ENCODE measurements around the gene ALMS1.
"Not testable (repeated sequence)": the region's sequence is repeated elsewhere in the genome, so short reads cannot be mapped to it uniquely, and the experiment has no call there.

ALMS1 gene

DNA sequence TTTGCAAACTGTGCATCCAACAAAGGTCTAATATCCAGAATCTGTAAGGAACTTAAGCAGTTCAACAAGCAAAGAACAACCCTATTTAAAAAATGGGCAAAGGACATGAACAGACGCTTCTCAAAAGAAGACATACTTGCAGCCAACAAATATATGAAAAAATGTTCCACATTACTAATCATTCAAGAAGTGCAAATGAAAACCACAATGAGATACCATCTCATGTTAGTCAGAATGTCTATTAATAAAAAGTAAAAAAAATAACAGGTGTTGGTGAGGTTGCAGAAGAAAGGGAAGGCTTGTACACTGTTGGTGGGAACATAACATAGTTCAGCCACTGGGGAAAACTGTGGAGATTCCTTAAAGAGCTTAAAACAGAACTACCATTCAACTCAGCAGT is 130.4 kb downstream of the ALMS1 start:
- no peak for DNase-seq (ENCODE audit: low read depth)

DNA sequence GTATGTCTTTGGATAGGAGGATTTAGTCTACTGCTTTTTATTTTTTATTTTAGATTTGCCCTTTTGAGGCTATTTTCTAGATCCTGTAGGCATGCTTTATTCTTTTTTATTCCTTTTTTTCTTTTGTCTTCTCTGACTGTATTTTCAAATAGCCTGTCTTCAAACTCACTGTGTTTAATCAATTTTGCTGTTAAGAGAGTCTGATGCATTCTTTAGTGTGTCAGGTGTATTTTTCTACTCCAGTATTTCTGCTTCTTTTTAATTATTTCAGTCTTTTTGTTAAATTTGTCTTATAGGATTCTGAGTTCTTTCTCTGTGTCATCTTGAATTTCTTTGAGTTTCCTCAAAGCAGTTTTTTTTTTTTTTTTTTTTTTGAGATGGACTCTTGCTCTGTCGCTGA is 143.1 kb downstream of the ALMS1 start:
- no peak for DNase-seq (ENCODE audit: low read depth)

- not testable (repeated sequence) for DNase-seq (ENCODE audit: low read depth)
Measured at GRCh38 chr2:73530773-73531172, 145.1 kb downstream of the ALMS1 start.

- no peak for DNase-seq (ENCODE audit: low read depth)
Measured at GRCh38 chr2:73532381-73532780, 146.7 kb downstream of the ALMS1 start.

DNA sequence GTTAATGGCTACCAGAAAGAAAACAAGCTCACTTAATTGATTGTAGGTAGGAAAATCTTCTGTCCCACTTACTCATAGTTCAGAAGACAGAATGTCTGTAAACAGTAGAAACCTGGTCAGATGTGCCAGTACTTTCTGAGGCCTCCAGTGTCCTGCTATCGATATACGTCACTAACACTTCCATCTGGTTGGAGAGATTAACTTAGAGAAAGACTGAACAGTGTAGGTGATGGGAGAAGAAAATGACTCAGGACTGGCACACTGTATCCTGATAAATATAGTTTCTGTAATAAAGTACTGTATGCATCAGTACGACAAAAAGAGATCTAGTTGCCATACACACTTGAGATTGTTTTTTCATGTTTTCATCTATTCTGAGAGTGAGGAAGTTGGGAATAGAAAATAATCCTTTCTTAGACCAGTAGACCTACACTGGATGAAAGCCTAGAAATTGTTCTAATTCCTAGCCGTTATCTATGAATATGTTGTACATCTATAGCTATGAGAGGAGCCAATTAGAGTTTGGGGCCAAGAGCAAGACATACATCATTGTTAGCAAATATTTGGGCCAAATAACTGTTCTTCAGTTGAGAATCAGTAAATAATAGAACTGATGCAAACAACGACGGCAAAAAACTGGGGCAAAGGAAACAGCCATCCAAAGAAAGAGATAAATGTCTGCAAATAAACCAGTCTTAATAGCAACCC is 150.7 kb downstream of the ALMS1 start:
- DNase-seq (ENCODE audit: low read depth), result no peak

DNA sequence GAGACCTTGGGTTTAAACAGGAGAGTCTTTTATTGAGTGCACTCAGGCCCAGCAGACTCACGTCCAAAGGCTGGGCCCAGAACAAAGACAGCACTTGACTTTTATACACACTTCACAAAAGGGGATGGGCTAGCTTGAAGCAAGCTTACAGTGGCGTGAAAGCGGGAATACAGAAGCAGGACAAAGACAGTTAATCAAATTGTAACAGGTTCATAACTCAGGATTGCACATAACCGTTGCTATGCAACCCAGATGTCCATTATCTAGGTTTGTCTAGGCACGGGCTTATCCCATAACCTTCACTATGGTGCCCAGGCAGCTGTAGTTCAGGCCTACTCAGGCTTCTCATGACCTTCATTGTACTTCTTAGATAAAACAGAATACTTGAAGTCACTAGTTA is 175.2 kb downstream of the ALMS1 start:
- not testable (repeated sequence) for DNase-seq (ENCODE audit: low read depth)

DNA sequence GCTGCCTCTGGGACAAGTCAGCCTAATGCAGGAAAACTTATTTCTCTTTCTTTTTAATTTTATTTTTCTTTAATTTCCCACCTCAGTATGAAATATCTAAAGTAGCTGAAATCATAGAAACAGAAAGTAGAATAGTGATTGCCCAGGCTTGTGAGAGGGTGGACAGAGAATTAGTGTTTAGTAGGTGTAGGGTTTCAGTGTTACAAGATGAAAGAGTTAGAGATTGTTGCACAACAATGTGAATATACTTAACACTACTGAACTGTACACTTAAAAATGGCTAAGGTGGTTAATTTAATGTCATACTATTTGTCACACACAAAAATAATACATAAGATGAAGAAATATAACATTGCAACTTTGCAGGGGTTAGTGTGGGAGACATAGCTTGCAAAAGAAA is 175.8 kb downstream of the ALMS1 start:
- no peak for DNase-seq (ENCODE audit: low read depth)

DNA sequence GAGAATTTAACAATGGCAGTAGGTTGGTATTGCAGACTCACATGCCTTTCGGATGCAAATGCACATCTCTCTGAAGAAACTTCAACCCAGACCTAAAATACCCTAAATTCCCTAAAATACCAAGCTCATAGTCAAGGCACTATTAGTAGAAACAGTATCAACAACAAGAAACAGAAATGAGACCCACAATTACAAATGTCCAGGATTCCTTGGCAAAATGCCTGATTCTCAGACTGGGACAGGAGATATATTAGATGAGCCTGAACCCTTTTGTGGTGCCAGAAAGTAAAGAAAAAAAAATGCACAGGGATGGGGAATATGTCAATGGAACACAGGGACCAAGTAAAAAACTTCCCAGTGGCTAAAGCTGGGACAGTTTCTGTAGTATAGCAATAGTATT is 179.3 kb downstream of the ALMS1 start:
- no peak for DNase-seq (ENCODE audit: low read depth)

DNA sequence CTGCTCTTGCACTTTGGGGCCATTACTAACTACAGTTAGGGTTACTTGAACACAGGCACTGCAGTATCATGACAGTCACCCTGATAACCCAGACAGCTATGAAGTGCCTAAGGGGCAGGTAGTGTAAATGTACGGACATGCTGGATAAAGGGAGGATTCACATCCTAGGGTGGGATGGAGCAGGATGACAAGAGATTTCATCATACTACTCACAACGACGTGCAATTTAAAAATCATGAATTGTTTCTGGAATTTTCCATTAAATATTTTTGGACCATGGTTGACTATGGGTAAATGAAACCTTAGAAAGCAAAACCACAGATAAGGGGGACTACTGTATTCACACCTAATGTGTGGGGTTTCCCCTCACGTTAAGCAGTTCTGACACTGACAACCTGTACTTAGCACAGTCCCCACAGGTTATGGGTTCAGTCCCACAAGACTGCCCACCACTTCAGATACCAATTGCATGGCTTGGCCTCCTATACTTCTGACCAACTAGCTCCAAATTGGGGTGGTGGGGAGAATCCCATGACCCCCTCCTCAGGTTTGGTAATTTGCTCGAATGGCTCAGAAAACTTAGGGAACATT is 180.7 kb downstream of the ALMS1 start:
- DNase-seq (ENCODE audit: low read depth), result no peak

DNA sequence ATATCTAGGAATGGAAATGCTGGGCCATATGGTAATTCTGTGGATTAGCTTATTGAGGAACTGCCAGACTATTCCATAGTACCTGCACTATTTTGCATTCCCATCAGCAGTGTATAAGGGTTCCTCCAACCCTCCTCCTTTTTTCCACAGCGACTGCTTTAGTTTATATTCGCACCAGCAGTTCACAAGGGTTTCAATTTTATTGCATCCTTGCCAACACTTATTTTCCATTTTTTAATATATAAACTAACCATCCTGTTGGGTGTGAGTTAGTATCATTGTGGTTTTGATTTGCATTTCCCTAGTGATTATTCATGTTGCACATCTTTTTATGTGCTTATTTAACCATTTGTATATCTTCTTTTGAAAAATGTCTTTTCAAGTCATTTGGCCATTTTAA is 189.6 kb downstream of the ALMS1 start:
- no peak for DNase-seq (ENCODE audit: low read depth)

GRCh38 chr2:73582364-73582763 is 196.7 kb downstream of the ALMS1 start:
- DNase-seq (ENCODE audit: low read depth), result no peak

GRCh38 chr2:73588177-73588576 is 202.5 kb downstream of the ALMS1 start:
- no peak for DNase-seq (ENCODE audit: low read depth)

DNA sequence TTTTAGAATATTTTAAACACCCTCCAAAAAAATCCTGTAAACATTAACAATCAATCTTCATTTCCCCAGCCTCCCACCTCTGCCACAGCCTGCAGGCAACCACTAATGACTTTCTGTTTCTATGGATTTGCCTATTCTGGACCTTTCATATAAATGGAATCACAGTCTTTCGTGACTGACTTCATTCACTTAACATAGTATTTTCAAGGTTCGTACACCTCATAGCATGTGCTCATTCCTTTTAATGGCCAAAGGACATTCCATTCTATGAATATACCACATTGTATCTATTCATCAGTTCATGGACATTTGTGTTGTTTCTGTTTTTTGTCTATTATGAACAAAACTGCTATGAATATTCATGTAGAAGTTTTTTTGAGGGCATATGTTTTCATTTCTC is 208.0 kb downstream of the ALMS1 start:
- no peak for DNase-seq (ENCODE audit: low read depth)

- DNase-seq (ENCODE audit: low read depth), result no peak
Measured at GRCh38 chr2:73594251-73594650, 208.6 kb downstream of the ALMS1 start.

GRCh38 chr2:73601780-73602179 is 216.1 kb downstream of the ALMS1 start:
- no peak for DNase-seq (ENCODE audit: low read depth)

GRCh38 chr2:73603099-73603588 is 217.5 kb downstream of the ALMS1 start:
- DNase-seq (ENCODE audit: low read depth), result not testable (repeated sequence)

DNA sequence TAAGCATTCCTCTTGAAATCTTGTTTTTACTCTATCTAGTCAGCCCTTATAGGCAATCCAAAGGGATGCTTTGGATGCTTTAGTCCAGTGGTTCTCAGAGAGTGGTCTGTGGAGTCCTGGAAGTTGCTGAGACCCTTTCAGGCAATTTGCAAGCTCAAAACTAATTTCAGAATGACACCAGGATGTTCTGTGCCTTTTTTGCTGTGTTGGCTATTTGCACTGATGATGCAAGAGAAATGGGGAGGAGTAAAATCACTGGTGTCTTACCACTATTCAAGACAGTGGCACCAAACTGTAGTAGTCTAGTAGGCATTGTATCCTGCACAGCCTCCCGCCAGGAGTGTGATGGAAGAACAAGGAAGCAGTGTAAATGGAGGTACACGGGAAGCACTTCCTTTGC is 219.0 kb downstream of the ALMS1 start:
- DNase-seq (ENCODE audit: low read depth), result not testable (repeated sequence)

DNA sequence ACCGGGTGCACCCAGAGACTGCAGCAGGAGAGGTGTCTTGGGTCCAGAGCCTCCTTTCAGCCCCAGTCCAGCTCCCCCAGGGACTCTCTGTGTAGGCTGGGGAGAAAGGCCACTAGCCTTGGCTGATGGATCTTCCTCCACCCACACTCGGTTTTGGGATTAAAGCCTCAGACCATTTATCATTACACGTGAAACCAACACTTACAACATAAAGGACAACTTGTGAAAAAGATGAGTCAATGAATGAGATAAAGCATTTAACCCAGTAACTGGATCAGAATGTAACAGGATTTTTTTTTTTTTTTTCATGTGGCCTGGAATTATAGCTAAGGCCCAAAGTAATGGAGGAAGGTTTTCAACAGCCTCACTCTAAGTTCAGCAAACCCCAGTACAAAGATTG is 224.5 kb downstream of the ALMS1 start:
- DNase-seq (ENCODE audit: low read depth), result no peak

- no peak for DNase-seq (ENCODE audit: low read depth)
Measured at GRCh38 chr2:73611193-73611592, 225.6 kb downstream of the ALMS1 start.

- DNase-seq (ENCODE audit: low read depth), result no peak
Measured at GRCh38 chr2:73611867-73612266, 226.2 kb downstream of the ALMS1 start.

GRCh38 chr2:73614105-73614504 is 228.5 kb downstream of the ALMS1 start:
- no peak for DNase-seq (ENCODE audit: low read depth)

- no peak for DNase-seq (ENCODE audit: low read depth)
Measured at GRCh38 chr2:73614997-73615396, 229.4 kb downstream of the ALMS1 start.

DNA sequence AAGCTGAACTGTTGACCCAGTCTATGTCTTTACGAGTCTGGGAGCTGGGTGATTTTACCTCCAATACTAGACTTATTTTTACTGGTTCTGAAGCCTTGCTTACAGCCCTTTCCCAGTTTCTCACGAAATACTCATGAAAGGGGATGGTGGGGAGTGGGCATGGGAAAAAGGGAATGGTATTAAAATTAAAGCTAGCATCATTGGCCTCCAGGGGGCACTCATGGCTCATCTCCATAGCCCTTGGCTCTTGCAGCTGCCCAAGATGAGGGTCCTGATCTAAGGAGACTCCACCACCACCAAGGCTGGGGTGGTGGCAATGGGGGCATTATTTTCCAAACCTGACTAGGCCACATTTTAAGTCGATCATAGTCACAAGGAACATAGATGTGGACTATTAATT is 234.3 kb downstream of the ALMS1 start:
- DNase-seq (ENCODE audit: low read depth), result not testable (repeated sequence)

- not testable (repeated sequence) for DNase-seq (ENCODE audit: low read depth)
Measured at GRCh38 chr2:73624036-73624435, 238.4 kb downstream of the ALMS1 start.

Data from activated T-cell treated with anti-CD3 and anti-CD28 coated beads for 48 hours (primary cell).